Body of pancreas (tissue), 4 donors: ENCODE data around the gene CNTNAP1. TPM values are rescaled to one million over a fixed set of nuclear protein-coding genes. Genes with fewer than 3 reads are reported as not detected.

Source experiments
- ATAC-seq: fragments of 150-250 bp; one replicate; pipeline ENCODE4 v1.9.1; 2016
- DNase-seq, 4 donors: peaks; one replicate each; pipeline ENCODE4 v3.0.0-alpha.2; 2019
- H3K27ac ChIP-seq, 4 donors: fragments of 200-600 bp; sonication (generic); 1 replicate in 3 of 4; 2 replicates in 1 of 4; pipeline versions ENCODE4 v1.5.1 to v1.6.1; 2016 to 2019; ENCODE audit warnings: mild to moderate bottlenecking in 1 of 4, mixed read lengths in 1 of 4, moderate library complexity in 1 of 4
- H3K27me3 ChIP-seq, 2 donors: fragments of 200-600 bp; sonication (generic); one replicate each; pipeline ENCODE4 v1.6.0; 2016; ENCODE audit warnings: mild to moderate bottlenecking in 1 of 2
- H3K36me3 ChIP-seq, 2 donors: fragments of 200-600 bp; sonication (generic); replicated peaks in 1 of 2; 2 replicates each; pipeline ENCODE4 v1.5.1; 2016; ENCODE audit warnings: low read depth in 2 of 2; ENCODE audit not compliant: insufficient read depth in 1 of 2
- H3K4me1 ChIP-seq: fragments of 200-600 bp; sonication (generic); one replicate; pipeline ENCODE4 v1.6.0; 2016
- H3K4me3 ChIP-seq, 2 donors: fragments of 200-600 bp; sonication (generic); 1 replicate in 1 of 2; 2 replicates in 1 of 2; pipeline ENCODE4 v1.5.1; 2016 to 2019
- H3K9me3 ChIP-seq, 3 donors: fragments of 200-600 bp; sonication (generic); 1 replicate in 2 of 3; 2 replicates in 1 of 3; pipeline ENCODE4 v1.5.1; 2016
- POLR2A ChIP-seq, 3 donors: fragments of 450-650 bp; IDR thresholded peaks; one replicate each; pipeline ENCODE4 v1.6.1; 2016; ENCODE audit warnings: antibody characterized with exemption in 3 of 3, mild to moderate bottlenecking in 2 of 3
- WGBS, 2 donors: methylation state at CpG; one replicate each; pipeline ENCODE4 v1.1.5; 2017; 5-methylcytosine and 5-hydroxymethylcytosine counted together
- intact Hi-C: fragments of 100-400 bp; cut with DNase I; formaldehyde crosslinking; loops from one replicate; pipeline ENCODE4 v1.15.1; 2023
- microRNA-seq, 2 donors: library from miRNA; unstranded; fragments of <30 nt; microRNA quantifications; one replicate each; pipeline ENCODE4, GENCODE V29; 2016; ENCODE audit warnings: borderline number of aligned reads in 2 of 2, borderline replicate concordance in 2 of 2
- small RNA-seq: library from RNA; depleted of rRNA; stranded (forward); fragments of <200 nt; gene quantifications from one replicate; pipeline ENCODE3, GENCODE V24; 2016
- total RNA-seq, 2 donors: library from RNA; depleted of rRNA; stranded (reverse); fragments of >200 nt; gene quantifications; one replicate each; pipeline ENCODE4 v1.1.0, GENCODE V29; 2016
- TF ChIP-seq, protein P1 (sequence below), 7 experiments: fragments of 450-650 bp in 4 of 7; fragments of 200-600 bp in 3 of 7; sonication (generic) in 3 of 7; IDR thresholded peaks; one replicate each; pipeline ENCODE4 v1.5.1; 2016 to 2019; ENCODE audit warnings: antibody characterized with exemption in 7 of 7

The CNTNAP1 gene
- total RNA-seq, 2 donors from 2014 or later = 4.9 to 6.7 TPM

DNA sequence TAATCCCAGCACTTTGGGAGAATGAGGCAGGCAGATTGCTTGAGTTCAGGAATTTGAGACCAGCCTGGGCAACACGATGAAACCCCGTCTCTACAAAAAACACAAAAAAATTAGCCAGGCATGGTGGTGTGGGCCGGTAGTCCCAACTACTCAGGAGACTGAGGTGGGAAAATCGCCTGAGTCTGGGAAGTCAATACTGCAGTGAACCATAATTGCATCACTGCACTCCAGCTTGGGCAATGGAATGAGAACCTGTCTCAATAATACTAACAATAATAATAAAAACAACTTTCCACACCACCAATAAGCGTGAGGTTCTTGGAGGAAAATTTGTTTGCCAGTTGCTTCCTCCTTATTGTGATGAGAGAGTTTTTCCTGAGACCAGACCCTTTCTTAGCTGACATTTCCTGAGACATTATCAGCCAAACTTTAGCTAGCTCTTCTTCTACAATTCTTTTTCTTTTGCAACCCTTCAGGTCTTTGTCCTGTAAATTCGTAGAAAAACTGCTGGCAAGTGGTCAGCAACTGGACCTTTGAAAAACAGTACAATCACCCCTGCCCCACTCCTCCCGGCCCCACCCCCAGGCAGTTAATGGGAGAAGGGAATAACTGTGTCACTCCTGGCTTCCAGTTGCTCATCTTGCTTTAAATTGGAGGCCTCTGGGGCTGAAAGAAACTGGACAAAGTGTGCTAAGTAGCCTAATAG lies 66.0 kb downstream of the CNTNAP1 start:
- Histone ChIP-seq H3K4me1 (peaks cover 16% of the 10 kb centered on the region), H3K4me3 (no peak overlapping the region), H3K36me3 (no peaks in the 10 kb centered on the region), H3K27ac (no peak overlapping the region), H3K27me3 (no peaks in the 10 kb centered on the region), H3K9me3 (no peaks in the 10 kb centered on the region)
- intact Hi-C loops = no loop called here
- WGBS, 2 donors = 40 to 46% methylated on average over 7 of the region's 7 CpGs
- TF ChIP-seq POLR2A (IDR thresholded peaks at IDR 0.05) = no peak
- TF ChIP-seq, protein P1, sequence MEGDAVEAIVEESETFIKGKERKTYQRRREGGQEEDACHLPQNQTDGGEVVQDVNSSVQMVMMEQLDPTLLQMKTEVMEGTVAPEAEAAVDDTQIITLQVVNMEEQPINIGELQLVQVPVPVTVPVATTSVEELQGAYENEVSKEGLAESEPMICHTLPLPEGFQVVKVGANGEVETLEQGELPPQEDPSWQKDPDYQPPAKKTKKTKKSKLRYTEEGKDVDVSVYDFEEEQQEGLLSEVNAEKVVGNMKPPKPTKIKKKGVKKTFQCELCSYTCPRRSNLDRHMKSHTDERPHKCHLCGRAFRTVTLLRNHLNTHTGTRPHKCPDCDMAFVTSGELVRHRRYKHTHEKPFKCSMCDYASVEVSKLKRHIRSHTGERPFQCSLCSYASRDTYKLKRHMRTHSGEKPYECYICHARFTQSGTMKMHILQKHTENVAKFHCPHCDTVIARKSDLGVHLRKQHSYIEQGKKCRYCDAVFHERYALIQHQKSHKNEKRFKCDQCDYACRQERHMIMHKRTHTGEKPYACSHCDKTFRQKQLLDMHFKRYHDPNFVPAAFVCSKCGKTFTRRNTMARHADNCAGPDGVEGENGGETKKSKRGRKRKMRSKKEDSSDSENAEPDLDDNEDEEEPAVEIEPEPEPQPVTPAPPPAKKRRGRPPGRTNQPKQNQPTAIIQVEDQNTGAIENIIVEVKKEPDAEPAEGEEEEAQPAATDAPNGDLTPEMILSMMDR (IDR thresholded peaks at IDR 0.05) = no peak
- no peak for ATAC-seq
- no peak for DNase-seq

DNA sequence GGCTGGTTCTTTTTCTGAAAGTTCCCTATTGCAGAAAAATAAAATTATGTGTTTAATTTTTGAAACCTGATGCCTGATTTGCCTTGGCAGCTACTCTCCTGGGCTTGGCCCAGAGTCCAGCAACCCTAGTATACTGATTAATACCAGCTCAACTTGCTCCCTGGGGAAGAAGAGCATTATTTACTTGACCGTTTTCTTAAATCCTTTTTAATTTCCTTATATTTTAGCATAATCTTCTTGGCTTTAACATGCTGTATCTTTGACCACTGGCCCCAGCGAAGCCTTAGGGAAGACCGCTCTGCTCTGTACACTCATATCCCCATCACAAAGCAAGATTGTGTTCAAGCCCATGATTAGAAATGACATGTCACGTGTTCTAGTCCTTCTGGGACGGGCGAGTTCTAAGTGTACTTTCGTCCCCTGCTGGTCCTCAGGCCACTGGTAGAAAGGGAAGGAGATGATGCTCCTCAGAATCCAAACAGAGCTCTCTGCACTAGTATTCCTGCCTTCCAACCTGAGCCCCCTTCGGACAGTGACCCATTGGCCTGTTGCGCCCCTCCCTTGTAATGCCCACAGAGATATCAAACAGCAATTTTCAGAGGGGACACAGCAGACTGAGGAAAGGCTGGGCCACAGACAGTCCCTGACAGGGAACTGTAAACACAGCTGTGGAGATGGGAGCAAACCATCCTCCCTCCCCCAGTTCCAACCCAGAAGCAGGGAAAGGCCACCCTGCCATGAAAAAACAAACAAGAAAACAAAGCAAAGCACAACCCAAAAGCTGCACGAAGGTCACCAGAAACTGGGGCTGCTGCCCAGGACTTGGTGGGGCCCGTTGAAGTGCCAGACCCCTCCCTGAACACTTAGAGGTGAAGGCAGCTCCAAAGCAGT lies 66.8 kb downstream of the CNTNAP1 start:
- no peaks in the 10 kb centered on the region for H3K27me3 ChIP-seq
- intact Hi-C loops = no loop called here
- no peak overlapping the region for H3K27ac ChIP-seq
- WGBS, 2 donors = 66 to 69% methylated on average over 11 of the region's 11 CpGs
- no peaks in the 10 kb centered on the region for H3K36me3 ChIP-seq
- TF ChIP-seq, protein P1 (IDR thresholded peaks at IDR 0.05) = no peak
- TF ChIP-seq POLR2A (IDR thresholded peaks at IDR 0.05) = no peak
- H3K4me3 ChIP-seq = no peak overlapping the region
- no peaks in the 10 kb centered on the region for H3K9me3 ChIP-seq
- ATAC-seq (no peak), DNase-seq (no peak)
- H3K4me1 ChIP-seq = peaks cover 9% of the 10 kb centered on the region

Small RNA genes lying within 50 kb of the gene (microRNA-seq; reads per million reads assigned to microRNA genes)
- gene MIR6780A = 0.93 to 1.8 reads per million in 2 donors

Small RNA genes lying within 50 kb of the gene (small RNA-seq; reads per million reads assigned to genes)
- gene MIR6780A = not detected

Other genes with a start within 250 kb of the CNTNAP1 start
- 10 to 100 TPM; 35.5 to 71.5 TPM for gene ATP6V0A1, start 223.7 kb upstream of the CNTNAP1 start, total RNA-seq
- 100 to 1,000 TPM in 1 of 2 donors, 10 to 100 TPM in 1; 46.4 to 110 TPM for gene NAGLU, start 146.3 kb upstream of the CNTNAP1 start, total RNA-seq
- 1 to 10 TPM in 1 of 2 donors, under 1 TPM in 1; 0.78 to 9.2 TPM for gene HSD17B1, start 129.6 kb upstream of the CNTNAP1 start, total RNA-seq
- gene COASY, start 120.4 kb upstream of the CNTNAP1 start, total RNA-seq = 10 to 100 TPM; 24.1 to 60.6 TPM
- 10 to 100 TPM; 24.9 to 28.7 TPM for gene MLX, start 115.4 kb upstream of the CNTNAP1 start, total RNA-seq
- 1 to 10 TPM in 1 of 2 donors, not detected in 1; 2.1 TPM for gene PSMC3IP, start 104.8 kb upstream of the CNTNAP1 start, total RNA-seq
- 10 to 100 TPM; 36.9 to 42.0 TPM for gene RETREG3, start 73.2 kb upstream of the CNTNAP1 start, total RNA-seq
- gene TUBG1, start 72.8 kb upstream of the CNTNAP1 start, total RNA-seq = 10 to 100 TPM; 17.4 to 23.1 TPM
- gene TUBG2, start 23.2 kb upstream of the CNTNAP1 start, total RNA-seq = 10 to 100 TPM; 64.1 to 80.4 TPM
- gene PLEKHH3, start 5.5 kb upstream of the CNTNAP1 start, total RNA-seq = 100 to 1,000 TPM in 1 of 2 donors, 10 to 100 TPM in 1; 63.0 to 105 TPM
- gene CCR10, start 688 bp upstream of the CNTNAP1 start, total RNA-seq = under 1 TPM; 0.78 to 0.99 TPM
- gene EZH1, start 62.5 kb downstream of the CNTNAP1 start, total RNA-seq = 10 to 100 TPM; 19.1 to 28.5 TPM
- 1 to 10 TPM; 3.1 to 7.6 TPM for gene RAMP2, start 78.7 kb downstream of the CNTNAP1 start, total RNA-seq
- 10 to 100 TPM; 17.8 to 23.9 TPM for gene VPS25, start 90.9 kb downstream of the CNTNAP1 start, total RNA-seq
- gene WNK4, start 98.1 kb downstream of the CNTNAP1 start, total RNA-seq = under 1 TPM in 1 of 2 donors, not detected in 1; 0.26 TPM
- gene COA3, start 116.2 kb downstream of the CNTNAP1 start, total RNA-seq = 10 to 100 TPM; 69.2 to 72.4 TPM
- not detected for gene CNTD1, start 116.3 kb downstream of the CNTNAP1 start, total RNA-seq
- 10 to 100 TPM; 50.4 to 65.1 TPM for gene BECN1, start 141.8 kb downstream of the CNTNAP1 start, total RNA-seq
- 10 to 100 TPM; 41.2 to 51.6 TPM for gene PSME3, start 150.9 kb downstream of the CNTNAP1 start, total RNA-seq
- gene AOC2, start 162.0 kb downstream of the CNTNAP1 start, total RNA-seq = 1 to 10 TPM; 1.0 to 3.0 TPM
- 10 to 100 TPM in 1 of 2 donors, 1 to 10 TPM in 1; 6.5 to 55.7 TPM for gene AOC3, start 168.7 kb downstream of the CNTNAP1 start, total RNA-seq
- gene G6PC1, start 218.3 kb downstream of the CNTNAP1 start, total RNA-seq = 1 to 10 TPM in 1 of 2 donors, not detected in 1; 2.6 TPM